CD4-positive, alpha-beta T cell treated with Interleukin-10 for 1 hour (primary cell): ENCODE data around the gene KPNA6.
"Not testable (repeated sequence)": the region's sequence is repeated elsewhere in the genome, so short reads cannot be mapped to it uniquely, and the experiment has no call there.

Experiments used
- DNase-seq: peaks from one replicate; pipeline ENCODE4 v3.0.0-alpha.2; 2020

Gene KPNA6

DNA sequence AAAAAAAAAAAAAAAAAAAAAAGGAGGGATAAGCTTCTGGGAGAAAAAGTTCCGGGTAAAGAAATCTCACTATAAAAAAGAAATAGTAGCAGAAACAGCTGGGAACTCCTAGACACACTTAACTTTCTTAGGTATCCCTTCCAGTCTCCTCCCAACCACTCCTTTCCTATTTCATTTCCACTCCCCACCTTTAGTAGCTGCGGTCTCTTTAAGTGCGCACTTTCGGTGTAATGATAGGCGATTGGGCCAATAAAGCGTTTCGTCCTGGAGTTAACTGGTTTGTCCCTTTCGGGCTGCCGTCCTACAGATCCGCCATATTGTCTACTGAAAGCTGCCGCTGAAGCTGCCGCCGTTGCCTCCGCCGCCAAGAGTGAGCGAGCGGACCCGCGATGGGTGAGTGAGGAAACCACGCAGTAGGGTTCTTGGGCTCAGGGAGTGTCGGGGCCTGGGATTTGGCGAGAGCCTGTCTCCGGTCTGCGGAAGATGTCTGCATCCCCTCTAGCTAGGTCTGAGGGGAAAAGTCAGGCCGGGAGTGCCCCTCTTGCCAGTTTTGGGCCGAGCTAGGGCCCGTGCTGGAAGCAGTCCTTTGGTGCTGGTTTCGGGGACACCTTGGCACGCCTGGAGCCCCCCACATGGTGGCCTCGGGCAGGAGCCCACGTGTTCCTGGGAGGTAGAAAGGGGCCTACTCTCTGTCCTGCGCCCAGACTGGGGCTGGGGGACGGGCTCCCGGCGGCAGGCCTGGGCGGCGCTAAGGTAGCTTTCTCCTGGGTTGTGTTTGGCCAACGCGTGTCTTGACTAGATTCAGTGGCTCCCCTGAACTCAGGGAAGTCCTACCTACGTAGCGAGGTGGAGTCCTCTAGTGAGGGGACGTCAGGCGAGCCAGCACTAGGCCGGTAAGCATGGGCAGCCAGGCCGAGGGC is at the start of gene KPNA6:
Gene KPNA6, plus strand, starts transcription at position 315 of the 920 bp plus-strand sequence. Its CDS starts 75 bp downstream, at position 390.
- peak; percentile 96 for DNase-seq

- no peak for DNase-seq
These were observed 46.9 kb upstream of the KPNA6 start for GRCh38 chr1:32060914-32061313.

- no peak for DNase-seq
These were observed 45.0 kb upstream of the KPNA6 start for GRCh38 chr1:32062867-32063230.

DNA sequence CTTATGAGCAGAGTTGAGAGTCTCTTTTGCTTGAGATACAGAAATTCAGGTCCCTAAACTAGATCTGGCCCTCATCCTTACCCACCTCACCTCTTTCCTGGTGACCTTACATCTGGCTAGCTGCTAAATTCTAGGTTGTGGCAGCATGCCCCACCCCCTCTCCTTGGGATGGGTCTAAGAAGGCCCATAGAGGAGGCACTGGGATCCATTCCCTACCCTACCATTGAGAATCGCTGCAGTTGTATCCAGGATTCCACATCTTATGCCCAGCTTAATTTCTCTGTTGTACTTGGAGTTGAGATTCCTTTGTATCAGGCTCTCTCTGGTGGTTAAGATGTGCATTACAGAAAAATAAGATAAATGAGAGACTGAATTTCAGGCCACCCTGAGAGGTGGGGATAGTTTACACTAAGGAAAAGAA is 44.6 kb upstream of the KPNA6 start:
- peak; percentile 43 for DNase-seq

DNA sequence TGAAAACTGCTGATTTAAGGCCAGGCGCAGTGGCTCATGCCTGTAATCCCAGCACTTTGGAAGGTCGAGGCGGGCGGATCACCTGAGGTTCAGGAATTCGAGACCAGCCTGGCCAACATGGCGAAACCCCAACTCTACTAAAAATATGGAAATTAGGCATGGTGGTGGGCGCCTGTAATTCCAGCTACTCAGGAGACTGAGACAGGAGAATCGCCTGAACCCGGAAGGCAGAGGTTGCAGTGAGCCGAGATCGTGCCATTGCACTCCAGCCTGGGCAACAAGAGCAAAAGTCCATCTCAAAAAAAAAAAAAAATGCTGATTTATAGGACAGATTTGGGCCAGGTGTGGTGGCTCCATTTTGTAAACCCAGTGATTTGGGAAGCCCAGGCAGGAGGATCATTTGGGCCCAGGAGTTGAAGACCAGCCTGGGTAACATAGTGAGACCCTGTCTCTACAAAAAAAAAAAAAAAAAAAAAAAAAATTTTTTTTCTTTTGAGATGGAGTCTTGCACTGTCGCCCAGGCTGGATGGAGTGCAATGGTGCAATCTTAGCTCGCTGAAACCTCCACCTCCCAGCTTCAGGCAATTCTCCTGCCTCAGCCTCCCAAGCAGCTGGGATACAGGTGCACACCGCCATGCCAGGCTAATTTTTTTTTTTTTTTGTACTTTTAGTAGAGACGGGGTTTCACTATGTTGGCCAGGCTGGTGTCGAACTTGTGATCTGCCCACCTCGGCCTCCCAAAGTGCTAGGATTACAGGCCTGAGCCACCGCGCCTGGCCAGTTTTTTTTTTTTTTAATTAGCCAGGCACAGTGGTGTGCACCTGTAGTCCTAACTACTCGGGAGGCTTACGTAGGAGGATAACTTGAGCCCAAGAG is 42.0 kb upstream of the KPNA6 start:
- not testable (repeated sequence) for DNase-seq

DNA sequence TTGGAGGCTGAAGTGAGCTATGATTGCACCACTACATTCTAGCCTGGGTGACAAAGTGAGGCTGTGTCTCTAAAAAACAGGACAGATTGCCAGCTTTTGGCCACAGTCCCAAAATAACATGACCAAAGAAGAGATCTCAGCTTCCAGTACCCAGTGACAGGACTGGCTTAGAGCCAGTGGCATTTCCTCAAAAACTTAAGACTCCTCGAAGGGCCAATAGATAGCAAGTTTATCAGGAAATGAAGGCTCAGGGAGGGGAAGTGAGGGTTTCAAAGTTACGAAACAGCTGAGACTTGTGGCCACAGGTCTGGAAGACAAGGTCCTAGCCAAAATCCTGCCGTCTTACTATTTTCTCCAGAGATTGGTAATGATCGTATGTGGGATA is 41.4 kb upstream of the KPNA6 start:
- peak; percentile 42 for DNase-seq

- no peak for DNase-seq
These were observed 38.8 kb upstream of the KPNA6 start for GRCh38 chr1:32068957-32069588.

DNA sequence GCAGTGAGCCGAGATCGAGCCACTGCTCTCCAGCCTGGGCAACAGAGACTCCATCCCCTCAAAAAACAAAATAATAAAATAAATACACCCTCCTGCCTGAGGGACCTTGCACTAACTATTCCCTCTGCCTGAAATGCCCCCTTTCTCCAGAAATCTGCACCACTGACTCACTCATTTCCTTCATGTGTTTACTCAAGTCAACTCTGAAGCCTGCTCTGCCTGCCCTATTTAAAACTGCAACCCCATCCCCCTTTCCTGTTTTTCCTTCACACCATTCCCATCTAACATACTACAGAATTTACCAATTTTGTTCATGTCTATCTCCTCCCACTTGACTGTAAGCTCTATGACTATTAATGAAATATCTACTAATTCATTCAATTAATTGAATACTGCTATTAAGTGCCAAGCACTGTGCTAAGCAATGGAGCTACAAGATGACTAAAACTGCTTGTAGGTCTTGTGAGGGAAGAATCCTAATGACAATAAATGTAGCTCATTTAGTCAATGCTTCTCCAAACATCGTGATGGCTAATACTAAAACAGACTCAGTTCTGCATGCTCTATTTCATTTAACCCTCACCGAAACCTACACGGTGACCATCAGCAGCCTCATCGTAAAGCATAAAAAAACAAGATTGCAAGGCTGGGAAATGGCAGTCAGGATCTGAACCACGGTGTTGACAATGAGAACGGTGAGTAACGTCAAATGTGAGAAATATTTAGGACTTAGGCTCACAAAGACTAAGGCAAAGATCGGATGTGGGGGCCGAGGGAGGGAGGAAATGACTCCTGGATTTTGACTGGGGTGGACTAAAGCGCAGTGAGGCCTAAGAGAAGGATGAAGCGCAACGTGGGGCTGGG is 35.9 kb upstream of the KPNA6 start:
- DNase-seq: no peak

DNA sequence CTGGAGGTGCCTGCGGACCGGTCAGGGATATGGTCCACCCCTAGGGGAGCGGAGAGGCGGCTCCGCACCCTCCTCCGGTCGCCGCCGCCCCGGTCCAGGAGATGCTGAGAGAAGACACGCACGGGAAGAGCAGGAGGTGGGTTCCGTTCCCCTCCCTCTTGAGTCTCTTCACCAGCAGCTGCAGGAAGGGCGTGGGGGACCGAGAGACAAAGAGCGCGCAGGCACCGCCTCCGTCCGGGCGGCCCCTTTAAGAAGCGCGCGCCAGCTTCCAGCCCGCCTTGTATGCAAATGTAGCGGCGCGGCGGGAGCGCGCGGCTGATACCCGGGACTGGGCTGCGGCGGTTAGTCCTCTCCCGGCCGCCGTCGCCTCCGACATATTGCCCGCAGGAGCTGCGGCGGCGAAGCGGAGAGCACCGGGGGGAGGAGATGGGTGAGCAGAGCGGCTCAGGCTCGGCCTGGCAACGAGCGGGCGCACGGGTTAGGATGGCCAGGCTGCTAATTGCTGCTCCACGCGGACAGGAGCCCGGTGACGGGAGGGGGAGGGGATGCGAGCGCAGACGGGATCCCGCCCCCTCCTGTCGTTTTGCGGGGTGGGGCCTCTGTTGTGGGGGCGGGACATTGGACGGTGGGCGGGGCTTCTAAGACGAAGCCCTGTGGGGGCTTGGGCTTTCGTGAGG is 35.1 kb upstream of the KPNA6 start, which contains the start of gene TMEM39B:
Gene TMEM39B, plus strand, starts transcription at position 318 of the 677 bp plus-strand sequence. Its CDS starts 109 bp downstream, at position 427.
- peak; percentile 94 for DNase-seq

- no peak for DNase-seq
These were observed 34.3 kb upstream of the KPNA6 start for GRCh38 chr1:32073299-32074229.

GRCh38 chr1:32074841-32075240 is 33.0 kb upstream of the KPNA6 start:
- DNase-seq: no peak

- no peak for DNase-seq
These were observed 30.4 kb upstream of the KPNA6 start for GRCh38 chr1:32077451-32077850.

- DNase-seq: no peak
These were observed 25.8 kb upstream of the KPNA6 start for GRCh38 chr1:32082022-32082421.

- not testable (repeated sequence) for DNase-seq
These were observed 21.5 kb upstream of the KPNA6 start for GRCh38 chr1:32086381-32086780.

GRCh38 chr1:32091176-32091575 is 16.7 kb upstream of the KPNA6 start:
- DNase-seq: no peak

DNA sequence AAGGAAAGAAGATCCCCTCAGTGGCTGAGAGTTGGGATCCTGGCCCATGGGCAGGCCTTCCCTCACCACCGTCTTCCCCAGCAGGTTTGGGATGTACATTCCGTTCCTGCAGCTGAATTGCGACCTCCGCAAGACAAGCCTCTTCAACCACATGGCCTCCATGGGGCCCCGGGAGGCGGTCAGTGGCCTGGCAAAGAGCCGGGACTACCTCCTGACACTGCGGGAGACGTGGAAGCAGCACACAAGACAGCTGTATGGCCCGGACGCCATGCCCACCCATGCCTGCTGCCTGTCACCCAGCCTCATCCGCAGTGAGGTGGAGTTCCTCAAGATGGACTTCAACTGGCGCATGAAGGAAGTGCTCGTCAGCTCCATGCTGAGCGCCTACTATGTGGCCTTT is 16.3 kb upstream of the KPNA6 start:
- no peak for DNase-seq

DNA sequence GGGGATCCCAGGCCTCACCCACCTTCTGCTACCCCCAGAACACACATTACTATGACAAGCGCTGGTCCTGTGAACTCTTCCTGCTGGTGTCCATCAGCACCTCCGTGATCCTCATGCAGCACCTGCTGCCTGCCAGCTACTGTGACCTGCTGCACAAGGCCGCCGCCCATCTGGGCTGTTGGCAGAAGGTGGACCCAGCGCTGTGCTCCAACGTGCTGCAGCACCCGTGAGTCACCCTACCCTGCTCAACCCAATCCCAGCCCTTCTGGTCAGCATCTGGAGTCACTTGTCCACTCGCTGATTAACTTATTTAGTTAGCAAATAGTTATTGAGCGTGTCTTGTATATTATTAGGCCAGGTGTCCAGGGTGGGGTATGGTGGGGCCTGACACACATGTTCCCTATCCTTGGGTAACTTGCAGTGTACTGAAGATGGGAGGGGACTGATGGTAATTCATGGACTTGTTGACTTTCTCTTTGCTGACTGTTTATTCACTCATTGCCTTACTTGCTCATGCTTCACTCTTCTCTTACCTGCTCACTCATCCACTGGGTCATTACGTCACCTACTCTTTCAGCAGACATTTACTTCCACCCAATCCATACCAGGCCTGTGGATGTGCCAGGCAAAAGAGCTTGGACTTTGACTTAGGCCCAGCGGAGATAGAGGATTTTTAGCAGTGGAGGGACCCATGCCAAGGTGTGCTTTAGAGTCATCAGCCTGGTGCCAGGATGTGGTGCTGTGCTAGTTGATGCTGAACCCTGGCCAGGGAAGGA is 12.9 kb upstream of the KPNA6 start:
- DNase-seq: no peak

DNA sequence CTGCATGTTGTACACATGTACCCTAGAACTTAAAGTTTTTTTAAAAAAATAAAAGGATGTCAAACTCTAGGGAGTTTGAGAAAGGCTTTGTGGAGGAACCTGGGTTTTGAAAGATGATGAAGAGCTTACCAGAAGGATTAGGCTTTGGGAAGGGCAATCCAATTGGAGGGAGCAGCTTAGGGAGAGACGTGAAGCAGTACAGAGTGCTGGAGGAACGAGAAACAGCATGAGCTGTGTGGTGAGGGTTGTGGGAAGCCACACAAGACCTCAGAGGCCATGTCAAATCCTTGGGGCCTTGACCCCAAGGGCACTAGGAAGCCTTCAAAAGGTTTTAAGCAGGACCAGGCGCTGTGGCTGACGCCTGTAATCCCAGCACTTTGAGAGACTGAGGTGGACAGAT is 8.4 kb upstream of the KPNA6 start:
- no peak for DNase-seq

GRCh38 chr1:32100359-32100758 is 7.5 kb upstream of the KPNA6 start:
- no peak for DNase-seq
